Fibroblast of the conjunctiva (primary cell): ENCODE measurements around the gene SSTR1.
"Not testable (repeated sequence)": the region's sequence is repeated elsewhere in the genome, so short reads cannot be mapped to it uniquely, and the experiment has no call there.

Experiments used
- DNase-seq: peaks from one replicate; pipeline ENCODE4 v3.0.0-alpha.2; 2010; ENCODE audit warnings: low read depth

SSTR1 gene, protein sequence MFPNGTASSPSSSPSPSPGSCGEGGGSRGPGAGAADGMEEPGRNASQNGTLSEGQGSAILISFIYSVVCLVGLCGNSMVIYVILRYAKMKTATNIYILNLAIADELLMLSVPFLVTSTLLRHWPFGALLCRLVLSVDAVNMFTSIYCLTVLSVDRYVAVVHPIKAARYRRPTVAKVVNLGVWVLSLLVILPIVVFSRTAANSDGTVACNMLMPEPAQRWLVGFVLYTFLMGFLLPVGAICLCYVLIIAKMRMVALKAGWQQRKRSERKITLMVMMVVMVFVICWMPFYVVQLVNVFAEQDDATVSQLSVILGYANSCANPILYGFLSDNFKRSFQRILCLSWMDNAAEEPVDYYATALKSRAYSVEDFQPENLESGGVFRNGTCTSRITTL

GRCh38 chr14:38207736-38208617 is at the start of gene SSTR1:
SSTR1 (plus strand) TSS chr14:38207904; CDS start chr14:38209390, 1,486 bp downstream.
- DNase-seq, result no peak

DNA sequence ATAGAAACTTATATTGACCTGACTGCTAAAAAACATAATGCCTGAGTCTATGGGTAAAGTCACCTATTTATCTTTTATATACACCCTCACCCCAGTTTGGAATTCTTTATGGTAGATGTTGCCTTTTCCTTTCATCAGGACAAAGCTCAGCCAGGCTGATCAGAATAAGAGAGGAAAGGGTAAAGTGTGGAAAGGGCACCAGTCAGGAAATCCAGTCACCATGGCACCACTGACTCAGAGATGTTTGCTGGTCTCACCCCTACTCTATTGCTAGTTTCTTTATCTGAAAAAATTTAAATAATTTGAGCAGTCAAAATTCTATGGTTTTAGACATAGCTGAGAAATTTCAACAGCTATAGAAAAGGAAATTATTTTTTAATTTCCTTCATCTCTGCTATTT is 49.2 kb upstream of the SSTR1 start:
- DNase-seq, result no peak

DNA sequence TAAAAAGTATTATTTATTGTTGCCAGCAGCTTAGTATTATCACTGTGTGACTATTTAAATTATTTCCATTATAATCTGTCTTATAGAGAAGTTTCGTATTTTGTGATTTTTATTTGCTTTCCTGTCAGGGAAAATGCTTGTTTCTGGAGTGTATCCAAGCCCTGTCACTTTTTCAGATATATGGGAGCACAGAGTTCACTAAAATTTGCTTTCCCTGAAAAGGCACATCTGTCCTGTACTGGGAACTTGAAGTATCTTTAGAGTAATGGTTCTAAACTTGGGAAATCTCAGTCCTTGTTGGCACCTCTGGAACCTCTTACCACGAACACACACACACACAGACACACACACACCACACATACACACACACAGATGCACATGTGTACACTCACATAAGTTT is 39.3 kb upstream of the SSTR1 start:
- no peak for DNase-seq

- DNase-seq, result no peak
Observed at GRCh38 chr14:38171197-38171596, 36.5 kb upstream of the SSTR1 start.

DNA sequence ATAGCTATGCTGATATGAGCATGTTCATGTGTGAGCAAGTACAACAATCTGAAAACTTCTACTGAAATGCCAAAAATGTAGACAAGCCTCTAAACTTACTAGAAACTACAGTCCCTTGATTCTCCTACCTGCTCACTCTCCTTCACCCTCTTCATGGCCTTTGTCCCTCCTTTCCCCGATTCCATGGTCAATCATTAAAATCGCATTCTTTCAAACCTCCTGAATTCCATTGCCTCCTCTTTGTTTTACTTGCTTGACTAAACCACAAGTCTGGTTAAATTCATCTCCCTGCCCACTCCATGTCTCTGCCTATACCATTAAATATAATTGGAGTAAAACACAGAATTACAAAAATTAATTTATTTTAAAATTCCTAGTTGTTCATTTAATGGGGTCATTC is 33.0 kb upstream of the SSTR1 start:
- DNase-seq, result no peak

DNA sequence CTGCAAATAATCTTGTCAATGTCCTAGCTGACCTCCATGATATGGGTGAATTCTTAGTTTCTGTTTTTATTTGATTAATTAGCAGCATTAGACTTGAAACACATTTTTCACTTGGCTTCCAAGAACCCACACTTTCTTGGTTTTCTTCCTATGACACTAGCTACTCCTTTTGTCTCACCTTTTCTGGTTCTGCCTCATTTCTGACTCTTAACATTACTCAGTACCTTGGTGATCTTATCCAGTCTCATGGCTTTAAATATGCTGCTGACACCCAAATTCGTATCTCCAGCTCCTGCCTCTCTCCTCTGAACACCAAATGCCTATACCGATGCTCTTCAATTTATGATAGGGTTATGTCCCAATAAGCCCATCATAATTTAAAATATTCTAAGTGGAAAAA is 32.0 kb upstream of the SSTR1 start:
- no peak for DNase-seq

GRCh38 chr14:38176379-38176778 is 31.3 kb upstream of the SSTR1 start:
- DNase-seq, result no peak

DNA sequence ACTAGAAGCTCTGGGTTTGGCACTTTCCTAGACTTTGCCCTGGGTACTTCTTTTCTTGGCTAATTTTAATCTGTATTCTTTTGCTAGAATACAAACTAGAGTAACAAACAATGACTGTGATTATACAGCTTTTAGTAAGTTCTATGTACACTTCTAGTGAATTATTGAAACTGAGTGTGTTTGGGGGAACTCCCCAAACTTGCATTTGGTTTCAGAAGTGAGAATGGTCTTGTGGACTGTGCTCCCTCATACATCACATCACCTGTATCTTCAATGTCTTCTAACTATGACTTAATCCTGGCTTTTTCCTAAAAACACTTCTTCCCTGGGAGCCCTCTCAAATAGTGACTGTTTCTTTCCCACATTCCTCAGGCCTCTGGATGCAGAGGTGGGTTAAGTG is 23.6 kb upstream of the SSTR1 start:
- DNase-seq, result no peak

GRCh38 chr14:38185671-38186070 is 22.0 kb upstream of the SSTR1 start:
- no peak for DNase-seq

DNA sequence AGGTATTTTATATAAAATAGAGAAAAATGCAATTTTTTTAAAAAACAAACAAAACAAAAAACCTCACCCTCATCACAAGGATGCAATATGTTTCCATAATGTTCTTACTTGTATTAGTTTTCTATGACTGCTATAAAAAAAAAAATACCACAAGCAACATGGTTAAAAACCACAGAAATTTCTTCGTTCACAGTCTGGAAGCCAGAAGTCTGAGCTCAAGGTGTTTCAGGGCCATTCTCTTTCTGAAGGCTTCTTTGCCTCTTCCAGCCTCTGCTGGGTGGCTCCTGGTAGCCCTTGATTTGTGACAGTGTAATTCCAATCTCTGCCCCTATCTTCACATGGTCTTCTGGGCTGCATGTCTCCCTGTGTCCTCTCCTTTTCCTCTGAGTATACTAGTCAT is 21.5 kb upstream of the SSTR1 start:
- DNase-seq, result no peak

GRCh38 chr14:38187528-38187927 is 20.2 kb upstream of the SSTR1 start:
- DNase-seq, result no peak

GRCh38 chr14:38189930-38190726 is 17.6 kb upstream of the SSTR1 start:
- no peak for DNase-seq

DNA sequence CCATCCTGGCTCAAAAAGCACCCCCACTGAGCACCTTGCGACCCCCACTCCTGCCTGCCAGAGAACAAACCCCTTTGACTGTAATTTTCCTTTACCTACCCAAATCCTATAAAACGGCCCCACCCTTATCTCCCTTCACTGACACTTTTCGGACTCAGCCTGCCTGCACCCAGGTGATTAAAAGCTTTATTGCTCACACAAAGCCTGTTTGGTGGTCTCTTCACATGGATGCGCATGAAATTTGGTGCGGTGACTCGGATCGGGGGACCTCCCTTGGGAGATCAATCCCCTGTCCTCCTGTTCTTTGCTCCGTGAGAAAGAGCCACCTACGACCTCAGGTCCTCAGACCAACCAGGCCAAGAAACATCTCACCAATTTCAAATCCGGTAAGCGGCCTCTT is 16.9 kb upstream of the SSTR1 start:
- DNase-seq, result not testable (repeated sequence)

- DNase-seq, result not testable (repeated sequence)
Observed at GRCh38 chr14:38191491-38191890, 16.2 kb upstream of the SSTR1 start.

- DNase-seq, result peak; percentile 14
Observed at GRCh38 chr14:38197001-38197783, 10.5 kb upstream of the SSTR1 start.

GRCh38 chr14:38197784-38198335 is 9.8 kb upstream of the SSTR1 start:
- DNase-seq, result no peak

DNA sequence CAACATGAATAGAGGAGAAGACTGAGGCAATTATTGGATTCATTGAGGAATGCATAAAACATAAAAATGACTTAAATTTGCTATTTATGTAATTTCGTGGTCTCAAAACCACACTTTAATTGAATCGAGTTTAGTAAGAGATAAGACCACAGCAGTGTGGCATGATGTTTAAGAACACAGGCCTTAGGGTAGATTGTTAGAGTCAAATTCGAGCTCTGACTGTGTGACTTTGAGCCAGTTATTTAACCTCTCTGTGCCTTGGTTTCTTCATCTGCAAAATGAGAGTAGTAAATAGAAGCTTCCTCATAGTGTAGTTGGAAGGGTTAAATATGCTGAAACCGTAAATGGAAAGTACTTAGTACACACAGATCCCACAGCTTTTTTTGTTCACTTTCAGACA is 9.3 kb upstream of the SSTR1 start:
- no peak for DNase-seq

GRCh38 chr14:38199076-38199475 is 8.6 kb upstream of the SSTR1 start:
- no peak for DNase-seq

DNA sequence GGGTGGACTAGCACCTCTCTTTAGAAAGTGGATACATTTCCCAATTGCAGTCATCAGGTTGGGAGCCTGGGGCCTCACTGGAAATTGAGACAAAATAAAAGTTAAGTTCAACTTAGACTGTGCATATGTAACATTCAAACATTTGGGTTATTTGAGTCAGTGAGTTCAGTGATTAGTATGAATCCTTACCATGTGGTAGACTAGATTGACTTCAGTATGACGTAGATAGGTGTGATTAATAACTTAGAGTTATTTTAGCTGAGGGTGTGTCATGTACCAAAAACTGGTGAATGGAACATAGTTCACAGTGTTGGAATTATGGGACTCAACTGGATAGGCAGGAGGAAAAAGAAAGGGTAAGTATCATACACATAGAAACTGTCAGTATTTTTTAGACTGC is 8.0 kb upstream of the SSTR1 start:
- DNase-seq, result no peak

DNA sequence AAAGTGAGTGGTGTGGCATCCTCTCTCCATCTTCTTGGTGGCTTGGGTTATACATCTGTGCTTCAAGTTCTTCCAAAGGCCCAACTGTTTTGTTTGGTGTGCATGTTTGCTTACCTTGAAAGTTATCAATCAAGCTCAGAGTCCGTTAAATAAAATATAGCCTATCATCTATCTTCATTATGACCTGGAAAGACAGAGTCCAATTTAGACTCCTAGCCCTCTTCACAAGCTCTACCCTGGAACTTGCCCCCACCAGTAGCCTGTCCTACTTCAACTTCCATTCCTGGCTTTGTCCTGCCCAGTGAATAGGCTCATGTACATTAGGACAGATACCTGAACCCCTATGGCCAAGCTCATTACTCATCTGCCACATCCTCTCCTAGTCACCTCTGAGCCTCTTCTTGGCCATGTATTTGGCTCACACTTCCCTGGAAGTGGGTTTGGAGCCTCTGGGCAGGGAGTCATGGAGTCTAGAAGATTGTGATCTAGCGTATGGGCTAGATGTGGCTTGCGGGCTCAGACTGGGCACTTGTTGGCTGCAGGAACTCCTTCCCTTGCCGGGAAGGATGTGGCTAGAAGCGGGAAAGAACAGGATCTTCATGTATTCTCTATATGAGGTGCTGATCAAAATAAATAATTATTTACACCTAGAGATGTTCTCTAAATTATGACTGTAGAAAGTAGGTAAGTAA is 6.4 kb upstream of the SSTR1 start:
- no peak for DNase-seq
